Endothelial cell of umbilical vein (primary cell): ENCODE data around the gene EPHX1. TPM values are rescaled to one million over a fixed set of nuclear protein-coding genes. Genes with fewer than 3 reads are reported as not detected.

Experiments used
- BruUV-seq: library from RNA; stranded (reverse); fragments of 400-500 nt; replicated peaks from 2 replicates; lab custom pipeline; 2021; lab: Mats Ljungman, UMichigan
- CTCF ChIA-PET: fragments of 300-600, 350-600 bp; sonication (Branson Sonifier 250); formaldehyde crosslinking; loops from one replicate; lab custom pipeline; 2021; ENCODE audit warnings: antibody characterized with exemption, inconsistent platforms; lab: Charles Lee
- POLR2A ChIA-PET: fragments of 300-600, 350-600 bp; sonication (Branson Sonifier 250); formaldehyde crosslinking; loops from one replicate; lab custom pipeline; 2021; ENCODE audit warnings: antibody characterized with exemption, inconsistent platforms; lab: Charles Lee
- DNase-seq: peaks from one replicate; pipeline ENCODE4 v3.0.0-alpha.2; 2011; ENCODE audit warnings: low read depth, low spot score
- FAIRE-seq: peaks from 2 replicates; lab custom pipeline; 2011; peaks lifted over from hg19 to GRCh38; lab: Jason Lieb, UNC
- H2AFZ ChIP-seq: 2 replicates; pipeline ENCODE4 v1.6.0; 2012; ENCODE audit warnings: low read depth, low read length, control low read depth, inconsistent platforms
- H3K27ac ChIP-seq: 2 replicates; pipeline ENCODE4 v1.5.1; 2011; ENCODE audit warnings: low read depth, mild to moderate bottlenecking, control low read depth, low read length, moderate library complexity; ENCODE audit not compliant: insufficient read depth
- H3K27me3 ChIP-seq, 2 experiments: 2 replicates each; pipeline versions ENCODE4 v1.6.0 to v1.6.1; 2011; ENCODE audit warnings: low read length in 2 of 2, mixed read lengths in 1 of 2; ENCODE audit not compliant: control insufficient read depth in 2 of 2, insufficient read depth in 2 of 2
- H3K36me3 ChIP-seq, 2 experiments: 2 replicates in 1 of 2; 3 replicates in 1 of 2; pipeline ENCODE4 v1.5.1; 2011; ENCODE audit warnings: low read length in 2 of 2, mild to moderate bottlenecking in 1 of 2, moderate library complexity in 1 of 2; ENCODE audit not compliant: control insufficient read depth in 2 of 2, insufficient read depth in 2 of 2; ENCODE audit errors: extremely low read depth in 1 of 2
- H3K4me1 ChIP-seq: 3 replicates; pipeline ENCODE4 v1.5.1; 2011; ENCODE audit warnings: mild to moderate bottlenecking, low read length; ENCODE audit not compliant: control insufficient read depth, insufficient read depth; ENCODE audit errors: extremely low read depth
- H3K4me2 ChIP-seq: 2 replicates; pipeline ENCODE4 v1.6.1; 2011; ENCODE audit warnings: low read length, control low read depth, mixed read lengths; ENCODE audit not compliant: insufficient read depth
- H3K4me3 ChIP-seq, 3 experiments: fragments of 200-600 bp in 1 of 3; sonication (generic), shearing (Covaris generic) in 1 of 3; replicated peaks in 1 of 3; 2 replicates each; pipeline ENCODE4 v1.5.1; 2011 to 2016; ENCODE audit warnings: control low read depth in 3 of 3, low read length in 3 of 3, mild to moderate bottlenecking in 2 of 3, inconsistent platforms in 1 of 3, low read depth in 1 of 3, moderate library complexity in 1 of 3; ENCODE audit not compliant: insufficient read depth in 1 of 3
- H3K79me2 ChIP-seq: 2 replicates; pipeline ENCODE4 v1.6.0; 2012; ENCODE audit warnings: low read length, inconsistent platforms; ENCODE audit not compliant: control insufficient read depth, insufficient read depth
- H3K9ac ChIP-seq: replicated peaks from 2 replicates; pipeline ENCODE3; 2011; ENCODE audit warnings: low read length, control low read depth; ENCODE audit not compliant: insufficient read depth; ENCODE audit errors: extremely low read depth
- H3K9me1 ChIP-seq: replicated peaks from 3 replicates; pipeline ENCODE4 v1.6.0; 2011; ENCODE audit warnings: mild to moderate bottlenecking, low read length; ENCODE audit not compliant: control insufficient read depth, insufficient read depth; ENCODE audit errors: extremely low read depth
- H3K9me3 ChIP-seq: replicated peaks from 2 replicates; pipeline ENCODE4 v1.5.1; 2012; ENCODE audit warnings: low read length, inconsistent platforms; ENCODE audit not compliant: control insufficient read depth, insufficient read depth
- H4K20me1 ChIP-seq: replicated peaks from 2 replicates; pipeline ENCODE3; 2011; ENCODE audit warnings: mild to moderate bottlenecking, low read length; ENCODE audit not compliant: control insufficient read depth, insufficient read depth; ENCODE audit errors: extremely low read depth
- EZH2 ChIP-seq: IDR thresholded peaks from 2 replicates; pipeline ENCODE4 v1.6.1; 2012; ENCODE audit warnings: borderline replicate concordance, low read depth, mild to moderate bottlenecking, moderate library complexity, low read length, inconsistent platforms; ENCODE audit not compliant: severe bottlenecking
- FOS ChIP-seq: IDR thresholded peaks from 2 replicates; pipeline ENCODE4 v1.6.1; 2011; ENCODE audit warnings: mild to moderate bottlenecking, low read length, moderate library complexity, borderline replicate concordance; ENCODE audit not compliant: insufficient read depth
- GATA2 ChIP-seq: IDR thresholded peaks from 2 replicates; pipeline ENCODE4 v1.7.0; 2011; ENCODE audit warnings: low read depth, mild to moderate bottlenecking, moderate library complexity, mixed read lengths, low read length; ENCODE audit not compliant: insufficient read length, insufficient read depth
- JUN ChIP-seq: IDR thresholded peaks from 2 replicates; pipeline ENCODE4 v1.6.1; 2011; ENCODE audit warnings: borderline replicate concordance, low read depth; ENCODE audit not compliant: insufficient read length, insufficient read depth
- MAX ChIP-seq: IDR thresholded peaks from 2 replicates; pipeline ENCODE4 v1.6.1; 2011; ENCODE audit not compliant: insufficient read depth, insufficient read length
- MYC ChIP-seq: IDR thresholded peaks from one replicate; pipeline ENCODE4 v1.6.1; 2011; ENCODE audit warnings: mild to moderate bottlenecking, low read depth, low read length
- POLR2A ChIP-seq: IDR thresholded peaks from 2 replicates; pipeline ENCODE4 v1.6.1; 2012; ENCODE audit warnings: low read depth, mild to moderate bottlenecking, control low read depth, low read length
- POLR2AphosphoS5 ChIP-seq: IDR thresholded peaks from 2 replicates; pipeline ENCODE4 v1.6.1; 2012; ENCODE audit warnings: low read depth, mild to moderate bottlenecking, control low read depth, low read length, moderate library complexity; ENCODE audit not compliant: insufficient read depth
- dilution Hi-C: fragments of 300-500 bp; cut with MboI; formaldehyde crosslinking; loops from one replicate; pipeline ENCODE4 v1.15.0; 2019; ENCODE audit warnings: low sequenced_read_pairs; ENCODE audit not compliant: extremely low pct_ligation_motif_present
- intact Hi-C: fragments of 100-400 bp; cut with micrococcal nuclease; formaldehyde crosslinking; loops from one replicate; pipeline ENCODE4 v1.10.0; 2022
- polyA plus RNA-seq, 4 experiments: library from polyadenylated mRNA; depleted of rRNA in 3 of 4; stranded (reverse) in 3 of 4; unstranded in 1 of 4; fragments of >200 nt; gene quantifications; 2 replicates each; pipeline versions ENCODE4 v1.2.1 to v1.2.3, GENCODE V29; 2011 to 2012; ENCODE audit warnings: missing spikeins in 1 of 4
- total RNA-seq: library from RNA; stranded (reverse); gene quantifications from 2 replicates; pipeline ENCODE4 v1.2.3, GENCODE V29; 2021
- TF ChIP-seq, protein P1 (sequence below), 2 donors: IDR thresholded peaks; 1 replicate in 1 of 2; 2 replicates in 1 of 2; pipeline ENCODE4 v1.5.1; 2011; ENCODE audit warnings: low read length in 2 of 2, mild to moderate bottlenecking in 2 of 2, moderate library complexity in 2 of 2, control low read depth in 1 of 2, inconsistent platforms in 1 of 2, low read depth in 1 of 2; ENCODE audit not compliant: insufficient read depth in 1 of 2; ENCODE audit errors: extremely low read depth in 1 of 2

EPHX1 gene
- total and polyA plus RNA-seq, 2 donors (not counting 3 experiments of a cell fraction or from before 2014, with no cell fraction given) = 23.7 to 25.2 TPM

DNA sequence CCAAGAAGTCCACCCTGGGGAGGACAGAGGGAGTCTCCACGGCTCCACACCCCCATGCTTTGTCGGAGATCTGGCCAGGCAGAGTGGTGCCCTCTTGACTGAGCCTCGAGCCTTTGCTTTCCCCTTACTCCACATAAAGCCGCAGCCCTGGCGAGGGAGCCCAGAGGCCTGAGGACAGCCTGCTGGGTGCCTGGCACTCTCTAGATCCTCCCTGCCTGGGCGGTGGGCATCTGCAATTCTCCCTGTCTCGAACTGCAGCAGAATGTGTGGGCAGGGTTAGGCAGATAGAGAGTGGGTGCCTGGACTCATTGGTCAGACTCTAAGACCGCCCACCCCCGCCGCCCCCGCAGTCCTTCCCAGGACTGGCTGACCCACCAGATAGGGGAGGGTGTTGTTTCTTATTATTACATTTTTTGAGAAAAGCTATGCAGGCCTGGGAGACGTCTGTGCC, 13.9 kb downstream of the EPHX1 start:
- H4K20me1 ChIP-seq = no peaks in the 10 kb centered on the region
- H2AFZ ChIP-seq = no peak overlapping the region
- no peak overlapping the region for H3K27ac ChIP-seq
- FAIRE-seq = no peak
- H3K9me3 ChIP-seq = no peaks in the 10 kb centered on the region
- no peak overlapping the region for H3K4me2 ChIP-seq
- no TSS peak for BruUV-seq
- DNase-seq = no peak
- no peak overlapping the region for H3K9ac ChIP-seq
- no peaks in the 10 kb centered on the region for H3K4me1 ChIP-seq
- H3K9me1 ChIP-seq = no peaks in the 10 kb centered on the region
- CTCF ChIA-PET = no interaction called here
- no peak for TF ChIP-seq POLR2A
- no peak for TF ChIP-seq MYC
- TF ChIP-seq, protein P1, sequence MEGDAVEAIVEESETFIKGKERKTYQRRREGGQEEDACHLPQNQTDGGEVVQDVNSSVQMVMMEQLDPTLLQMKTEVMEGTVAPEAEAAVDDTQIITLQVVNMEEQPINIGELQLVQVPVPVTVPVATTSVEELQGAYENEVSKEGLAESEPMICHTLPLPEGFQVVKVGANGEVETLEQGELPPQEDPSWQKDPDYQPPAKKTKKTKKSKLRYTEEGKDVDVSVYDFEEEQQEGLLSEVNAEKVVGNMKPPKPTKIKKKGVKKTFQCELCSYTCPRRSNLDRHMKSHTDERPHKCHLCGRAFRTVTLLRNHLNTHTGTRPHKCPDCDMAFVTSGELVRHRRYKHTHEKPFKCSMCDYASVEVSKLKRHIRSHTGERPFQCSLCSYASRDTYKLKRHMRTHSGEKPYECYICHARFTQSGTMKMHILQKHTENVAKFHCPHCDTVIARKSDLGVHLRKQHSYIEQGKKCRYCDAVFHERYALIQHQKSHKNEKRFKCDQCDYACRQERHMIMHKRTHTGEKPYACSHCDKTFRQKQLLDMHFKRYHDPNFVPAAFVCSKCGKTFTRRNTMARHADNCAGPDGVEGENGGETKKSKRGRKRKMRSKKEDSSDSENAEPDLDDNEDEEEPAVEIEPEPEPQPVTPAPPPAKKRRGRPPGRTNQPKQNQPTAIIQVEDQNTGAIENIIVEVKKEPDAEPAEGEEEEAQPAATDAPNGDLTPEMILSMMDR (IDR thresholded peaks at IDR 0.05; ENCODE audit: extremely low read depth in 1 of 2, insufficient read depth in 1 of 2, low read depth in 1 of 2, low read length in 2 of 2) = no peak
- no peak for TF ChIP-seq POLR2AphosphoS5
- TF ChIP-seq MAX = no peak
- TF ChIP-seq GATA2 = no peak
- no peak for TF ChIP-seq EZH2
- no peak for TF ChIP-seq JUN
- TF ChIP-seq FOS = no peak
- no peaks in the 10 kb centered on the region for H3K36me3 ChIP-seq
- dilution Hi-C loops = no loop called here
- H3K27me3 ChIP-seq = no peaks in the 10 kb centered on the region
- no peak overlapping the region for H3K4me3 ChIP-seq
- POLR2A ChIA-PET = no interaction called here
- no peaks in the 10 kb centered on the region for H3K79me2 ChIP-seq
- intact Hi-C loops = no loop called here
